ENCODE data around the gene WDPCP. TPM values are rescaled to one million over a fixed set of nuclear protein-coding genes. Genes with fewer than 3 reads are reported as not detected.

WDPCP gene
- total and polyA plus RNA-seq, 2 donors (not counting 1 experiment from before 2014, with no cell fraction given): 5.6 to 22.8 TPM

DNA sequence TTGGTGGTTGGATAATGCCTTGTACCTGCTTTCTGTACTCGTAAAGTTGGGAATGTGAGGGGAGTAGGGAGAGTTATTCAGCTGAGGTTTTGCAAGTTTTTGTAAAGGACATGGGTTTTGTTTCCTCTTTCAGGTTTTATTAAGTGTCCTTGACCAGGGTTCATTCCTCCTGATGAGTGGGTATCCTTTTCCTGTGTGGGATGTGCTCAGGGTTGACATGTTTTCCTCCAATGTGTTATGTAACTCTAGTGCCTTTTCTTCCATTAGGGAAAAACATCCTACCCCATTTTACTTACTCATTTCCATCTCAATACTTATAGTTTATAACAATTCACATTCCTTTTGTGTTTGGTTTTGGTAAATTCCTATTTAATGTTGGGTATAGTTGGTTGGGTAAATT lies 489.2 kb downstream of the WDPCP start:
- Histone ChIP-seq H4K20me1 (ENCODE audit: control insufficient read depth, insufficient read depth, low read length, poor library complexity, severe bottlenecking) (no peaks in the 10 kb centered on the region), H3K4me2 (replicated peaks; ENCODE audit: low read depth, low read length, poor library complexity, severe bottlenecking) (no peak overlapping the region), H3K9ac (ENCODE audit: low read length) (no peak overlapping the region), H3K27me3 (replicated peaks in 1 of 4; ENCODE audit: control extremely low read depth in 1 of 4, control insufficient read depth in 3 of 4, insufficient read depth in 4 of 4, low read length in 3 of 4) (peaks cover 0 to 3% (median 0%) of the 10 kb centered on the region in 4 experiments), H2AFZ (ENCODE audit: insufficient read depth, low read depth, low read length, poor library complexity, severe bottlenecking) (no peak overlapping the region), H3K27ac (ENCODE audit: low read length in 2 of 2) (no peak overlapping the region), H3K9me3 (ENCODE audit: control extremely low read depth in 1 of 3, control insufficient read depth in 2 of 3, insufficient read depth in 1 of 3, low read length in 2 of 3) (peaks cover 2 to 11% (median 5%) of the 10 kb centered on the region in 3 donors), H3K4me1 (ENCODE audit: control insufficient read depth in 2 of 2, insufficient read depth in 2 of 2, low read length in 2 of 2) (no peaks in the 10 kb centered on the region), H3K4me3 (ENCODE audit: control extremely low read depth in 1 of 5, extremely low read depth in 1 of 5, insufficient read depth in 1 of 5, low read depth in 2 of 5, low read length in 4 of 5) (no peak overlapping the region), H3K36me3 (replicated peaks in 1 of 2; ENCODE audit: control extremely low read depth in 1 of 2, control insufficient read depth in 1 of 2, extremely low read depth in 1 of 2, insufficient read depth in 2 of 2, low read length in 1 of 2) (no peaks in the 10 kb centered on the region), H3K79me2 (ENCODE audit: control insufficient read depth, insufficient read depth, low read length) (no peaks in the 10 kb centered on the region)
- ATAC-seq (ENCODE audit: low read depth): no peak
- no peaks in the 10 kb centered on the region for H3K4me1 Mint-ChIP-seq
- H3K27me3 Mint-ChIP-seq: peaks cover 8% of the 10 kb centered on the region
- intact Hi-C loops (cut with micrococcal nuclease): no loop called here
- no peak overlapping the region for H3K27ac Mint-ChIP-seq
- H3K9me3 Mint-ChIP-seq (ENCODE audit: insufficient read depth): peaks cover 5% of the 10 kb centered on the region
- POLR2A ChIA-PET: no interaction called here
- CTCF ChIA-PET: no interaction called here
- TF ChIP-seq, protein P1, sequence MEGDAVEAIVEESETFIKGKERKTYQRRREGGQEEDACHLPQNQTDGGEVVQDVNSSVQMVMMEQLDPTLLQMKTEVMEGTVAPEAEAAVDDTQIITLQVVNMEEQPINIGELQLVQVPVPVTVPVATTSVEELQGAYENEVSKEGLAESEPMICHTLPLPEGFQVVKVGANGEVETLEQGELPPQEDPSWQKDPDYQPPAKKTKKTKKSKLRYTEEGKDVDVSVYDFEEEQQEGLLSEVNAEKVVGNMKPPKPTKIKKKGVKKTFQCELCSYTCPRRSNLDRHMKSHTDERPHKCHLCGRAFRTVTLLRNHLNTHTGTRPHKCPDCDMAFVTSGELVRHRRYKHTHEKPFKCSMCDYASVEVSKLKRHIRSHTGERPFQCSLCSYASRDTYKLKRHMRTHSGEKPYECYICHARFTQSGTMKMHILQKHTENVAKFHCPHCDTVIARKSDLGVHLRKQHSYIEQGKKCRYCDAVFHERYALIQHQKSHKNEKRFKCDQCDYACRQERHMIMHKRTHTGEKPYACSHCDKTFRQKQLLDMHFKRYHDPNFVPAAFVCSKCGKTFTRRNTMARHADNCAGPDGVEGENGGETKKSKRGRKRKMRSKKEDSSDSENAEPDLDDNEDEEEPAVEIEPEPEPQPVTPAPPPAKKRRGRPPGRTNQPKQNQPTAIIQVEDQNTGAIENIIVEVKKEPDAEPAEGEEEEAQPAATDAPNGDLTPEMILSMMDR (IDR thresholded peaks at IDR 0.05): no peak
- TF ChIP-seq EZH2 (IDR thresholded peaks at IDR 0.05; ENCODE audit: borderline replicate concordance, insufficient read depth, low read depth, low read length, poor library complexity, severe bottlenecking): no peak
- H3K4me3 Mint-ChIP-seq: no peak overlapping the region
- DNase-seq: no peak
- WGBS (ENCODE audit: insufficient coverage): 100% methylated on average over 1 of the region's 1 CpG

GRCh38 chr2:63096491-63096890 lies 491.8 kb downstream of the WDPCP start:
- no peak overlapping the region for H3K9ac ChIP-seq (ENCODE audit: low read length)
- no peak for TF ChIP-seq EZH2 (IDR thresholded peaks at IDR 0.05; ENCODE audit: borderline replicate concordance, insufficient read depth, low read depth, low read length, poor library complexity, severe bottlenecking)
- TF ChIP-seq, protein P1 (IDR thresholded peaks at IDR 0.05): no peak
- no peaks in the 10 kb centered on the region for H3K9me3 Mint-ChIP-seq (ENCODE audit: insufficient read depth)
- no peak overlapping the region for H3K4me3 Mint-ChIP-seq
- H3K36me3 ChIP-seq (replicated peaks in 1 of 2; ENCODE audit: control extremely low read depth in 1 of 2, control insufficient read depth in 1 of 2, extremely low read depth in 1 of 2, insufficient read depth in 2 of 2, low read length in 1 of 2): no peaks in the 10 kb centered on the region
- DNase-seq (no peak), ATAC-seq (ENCODE audit: low read depth) (no peak)
- H3K27ac Mint-ChIP-seq: no peak overlapping the region
- no peaks in the 10 kb centered on the region for H3K4me1 ChIP-seq (ENCODE audit: control insufficient read depth in 2 of 2, insufficient read depth in 2 of 2, low read length in 2 of 2)
- no CpG with 5 or more reads among the region's 1 CpG for WGBS (ENCODE audit: insufficient coverage)
- CTCF ChIA-PET: no interaction called here
- POLR2A ChIA-PET: no interaction called here
- intact Hi-C loops (cut with micrococcal nuclease): no loop called here
- no peak overlapping the region for H3K27ac ChIP-seq (ENCODE audit: low read length in 2 of 2)
- H3K4me1 Mint-ChIP-seq: no peaks in the 10 kb centered on the region
- H4K20me1 ChIP-seq (ENCODE audit: control insufficient read depth, insufficient read depth, low read length, poor library complexity, severe bottlenecking): no peaks in the 10 kb centered on the region
- H2AFZ ChIP-seq (ENCODE audit: insufficient read depth, low read depth, low read length, poor library complexity, severe bottlenecking): no peak overlapping the region
- no peak overlapping the region for H3K4me2 ChIP-seq (replicated peaks; ENCODE audit: low read depth, low read length, poor library complexity, severe bottlenecking)
- peaks cover 0 to 3% (median 1%) of the 10 kb centered on the region in 4 experiments for H3K27me3 ChIP-seq (replicated peaks in 1 of 4; ENCODE audit: control extremely low read depth in 1 of 4, control insufficient read depth in 3 of 4, insufficient read depth in 4 of 4, low read length in 3 of 4)
- peaks cover 0 to 7% (median 0%) of the 10 kb centered on the region in 3 donors for H3K9me3 ChIP-seq (ENCODE audit: control extremely low read depth in 1 of 3, control insufficient read depth in 2 of 3, insufficient read depth in 1 of 3, low read length in 2 of 3)
- H3K27me3 Mint-ChIP-seq: peaks cover 12% of the 10 kb centered on the region
- H3K79me2 ChIP-seq (ENCODE audit: control insufficient read depth, insufficient read depth, low read length): no peaks in the 10 kb centered on the region
- no peak overlapping the region for H3K4me3 ChIP-seq (ENCODE audit: control extremely low read depth in 1 of 5, extremely low read depth in 1 of 5, insufficient read depth in 1 of 5, low read depth in 2 of 5, low read length in 4 of 5)

All from B cell (primary cell).